Measurements from ENCODE around the gene SAMD14. TPM values are rescaled to one million over a fixed set of nuclear protein-coding genes. Genes with fewer than 3 reads are reported as not detected.

The SAMD14 gene
- total RNA-seq, 6 experiments from 2014 or later, result 0.50 to 3.8 (median 0.77) TPM; not detected in 1

- DNase-seq (no peak), ATAC-seq (no peak)
- H3K27ac ChIP-seq, result no peak overlapping the region
- intact Hi-C loops (cut with DNase I), result no loop called here
- TF ChIP-seq, protein P1, sequence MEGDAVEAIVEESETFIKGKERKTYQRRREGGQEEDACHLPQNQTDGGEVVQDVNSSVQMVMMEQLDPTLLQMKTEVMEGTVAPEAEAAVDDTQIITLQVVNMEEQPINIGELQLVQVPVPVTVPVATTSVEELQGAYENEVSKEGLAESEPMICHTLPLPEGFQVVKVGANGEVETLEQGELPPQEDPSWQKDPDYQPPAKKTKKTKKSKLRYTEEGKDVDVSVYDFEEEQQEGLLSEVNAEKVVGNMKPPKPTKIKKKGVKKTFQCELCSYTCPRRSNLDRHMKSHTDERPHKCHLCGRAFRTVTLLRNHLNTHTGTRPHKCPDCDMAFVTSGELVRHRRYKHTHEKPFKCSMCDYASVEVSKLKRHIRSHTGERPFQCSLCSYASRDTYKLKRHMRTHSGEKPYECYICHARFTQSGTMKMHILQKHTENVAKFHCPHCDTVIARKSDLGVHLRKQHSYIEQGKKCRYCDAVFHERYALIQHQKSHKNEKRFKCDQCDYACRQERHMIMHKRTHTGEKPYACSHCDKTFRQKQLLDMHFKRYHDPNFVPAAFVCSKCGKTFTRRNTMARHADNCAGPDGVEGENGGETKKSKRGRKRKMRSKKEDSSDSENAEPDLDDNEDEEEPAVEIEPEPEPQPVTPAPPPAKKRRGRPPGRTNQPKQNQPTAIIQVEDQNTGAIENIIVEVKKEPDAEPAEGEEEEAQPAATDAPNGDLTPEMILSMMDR (IDR thresholded peaks at IDR 0.05), result no peak
- no peak for TF ChIP-seq POLR2A (IDR thresholded peaks at IDR 0.05)
- H3K36me3 ChIP-seq, result no peaks in the 10 kb centered on the region
- no peaks in the 10 kb centered on the region for H3K9me3 ChIP-seq
- 82% methylated on average over 3 of the region's 11 CpGs for WGBS (ENCODE audit: insufficient coverage, low coverage, low lambda C conversion rate, missing lambda C conversion rate)
- H3K4me3 ChIP-seq, result no peak overlapping the region
- H3K27me3 ChIP-seq, result no peaks in the 10 kb centered on the region
- H3K4me1 ChIP-seq, result peaks cover 0 to 6% (median 0%) of the 10 kb centered on the region in 4 donors
Measured at GRCh38 chr17:50172130-50172529, 42.2 kb upstream of the SAMD14 start.

DNA sequence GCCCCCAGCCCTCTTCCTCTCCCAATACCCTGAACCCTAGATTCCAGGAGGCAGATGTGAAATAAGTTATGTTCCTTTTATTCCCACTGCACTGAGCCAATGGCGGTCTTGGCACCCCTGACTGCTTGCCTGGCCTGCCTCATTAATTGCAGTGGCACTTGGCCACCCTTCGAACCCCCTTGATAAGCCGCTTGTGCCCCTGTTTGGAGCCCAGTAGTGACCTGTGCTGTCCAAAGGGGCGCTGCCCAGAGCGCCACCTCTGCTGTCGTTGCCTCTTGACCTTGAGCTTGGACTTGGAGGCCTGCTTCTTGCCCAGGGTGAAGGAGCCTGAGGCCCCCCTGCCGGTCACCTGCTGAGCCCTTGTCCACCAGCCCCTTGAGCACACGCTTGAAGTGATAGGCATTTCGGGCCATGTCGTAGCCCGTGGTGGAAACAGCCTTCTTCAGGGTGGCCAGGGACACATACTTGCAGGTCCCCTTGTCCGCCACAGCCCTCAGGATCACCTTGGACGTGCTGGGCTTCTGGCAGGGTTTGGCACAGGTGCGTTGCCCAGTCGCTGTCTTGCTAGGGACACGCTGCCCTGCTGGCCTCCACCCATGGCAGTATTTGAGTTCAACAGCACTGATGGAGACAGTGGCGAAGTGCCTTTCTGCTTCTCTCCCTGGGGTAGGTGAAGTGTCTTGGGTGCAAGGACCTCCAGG is 41.6 kb upstream of the SAMD14 start:
- Histone ChIP-seq H3K4me3 (no peak overlapping the region), H3K27me3 (no peaks in the 10 kb centered on the region), H3K4me1 (peaks cover 0 to 6% (median 0%) of the 10 kb centered on the region in 4 donors), H3K9me3 (no peaks in the 10 kb centered on the region), H3K27ac (no peak overlapping the region), H3K36me3 (no peaks in the 10 kb centered on the region)
- DNase-seq (no peak), ATAC-seq (no peak)
- 50% methylated on average over 2 of the region's 17 CpGs for WGBS (ENCODE audit: insufficient coverage, low coverage, low lambda C conversion rate, missing lambda C conversion rate)
- intact Hi-C loops (cut with DNase I), result no loop called here
- TF ChIP-seq, protein P1 (IDR thresholded peaks at IDR 0.05), result no peak

- H3K4me1 ChIP-seq, result peaks cover 0 to 2% (median 0%) of the 10 kb centered on the region in 4 donors
- no peaks in the 10 kb centered on the region for H3K27me3 ChIP-seq
- H3K27ac ChIP-seq, result no peak overlapping the region
- H3K4me3 ChIP-seq, result no peak overlapping the region
- ATAC-seq (no peak), DNase-seq (no peak)
- 69% methylated on average over 3 of the region's 10 CpGs for WGBS (ENCODE audit: insufficient coverage, low coverage, low lambda C conversion rate, missing lambda C conversion rate)
- intact Hi-C loops (cut with DNase I), result no loop called here
- TF ChIP-seq, protein P1 (IDR thresholded peaks at IDR 0.05), result no peak
- no peak for TF ChIP-seq POLR2A (IDR thresholded peaks at IDR 0.05)
- no peaks in the 10 kb centered on the region for H3K9me3 ChIP-seq
- H3K36me3 ChIP-seq, result no peaks in the 10 kb centered on the region
Measured at GRCh38 chr17:50170662-50171370, 40.9 kb upstream of the SAMD14 start.

DNA sequence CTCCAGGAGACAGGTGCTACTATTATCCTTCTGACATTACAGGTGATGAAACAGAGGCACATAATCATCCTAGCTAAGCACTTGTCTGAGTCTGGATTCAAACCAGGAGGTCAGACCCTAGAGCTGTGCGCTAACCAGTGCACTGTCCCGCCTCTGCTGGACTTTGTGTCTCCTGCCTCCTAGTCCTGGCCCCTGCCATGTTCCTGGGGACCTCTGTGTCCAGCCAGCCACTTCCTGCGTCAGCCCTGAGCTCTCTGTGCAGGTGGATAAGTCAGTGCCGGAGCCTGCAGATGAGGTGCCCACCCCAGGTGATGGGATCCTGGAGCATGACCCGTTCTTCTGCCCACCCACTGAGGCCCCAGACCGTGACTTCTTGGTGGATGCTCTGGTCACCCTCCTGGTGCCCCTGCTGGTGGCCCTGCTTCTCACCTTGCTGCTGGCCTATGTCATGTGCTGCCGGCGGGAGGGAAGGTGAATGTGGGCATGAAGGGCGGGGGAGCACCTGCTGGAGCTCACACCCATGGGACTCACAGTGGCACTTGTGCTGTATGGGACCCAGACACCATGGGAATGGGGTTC is 40.0 kb upstream of the SAMD14 start:
- ATAC-seq (no peak), DNase-seq (no peak)
- no peaks in the 10 kb centered on the region for H3K27me3 ChIP-seq
- no peak overlapping the region for H3K4me3 ChIP-seq
- WGBS (ENCODE audit: insufficient coverage, low coverage, low lambda C conversion rate, missing lambda C conversion rate), result 67% methylated on average over 3 of the region's 9 CpGs
- no peaks in the 10 kb centered on the region for H3K36me3 ChIP-seq
- intact Hi-C loops (cut with DNase I), result loop anchor here (10.0 kb wide), 1 partner anchor 55 kb away; no protein-coding TSS in a partner anchor
- no peaks in the 10 kb centered on the region for H3K9me3 ChIP-seq
- no peak overlapping the region for H3K27ac ChIP-seq
- H3K4me1 ChIP-seq, result no peaks in the 10 kb centered on the region
- TF ChIP-seq POLR2A (IDR thresholded peaks at IDR 0.05), result no peak
- TF ChIP-seq, protein P1 (IDR thresholded peaks at IDR 0.05), result no peak

Data from right lobe of liver (tissue), 6 donors.